Measurements from ENCODE around the gene VPS37B.

VPS37B gene

DNA sequence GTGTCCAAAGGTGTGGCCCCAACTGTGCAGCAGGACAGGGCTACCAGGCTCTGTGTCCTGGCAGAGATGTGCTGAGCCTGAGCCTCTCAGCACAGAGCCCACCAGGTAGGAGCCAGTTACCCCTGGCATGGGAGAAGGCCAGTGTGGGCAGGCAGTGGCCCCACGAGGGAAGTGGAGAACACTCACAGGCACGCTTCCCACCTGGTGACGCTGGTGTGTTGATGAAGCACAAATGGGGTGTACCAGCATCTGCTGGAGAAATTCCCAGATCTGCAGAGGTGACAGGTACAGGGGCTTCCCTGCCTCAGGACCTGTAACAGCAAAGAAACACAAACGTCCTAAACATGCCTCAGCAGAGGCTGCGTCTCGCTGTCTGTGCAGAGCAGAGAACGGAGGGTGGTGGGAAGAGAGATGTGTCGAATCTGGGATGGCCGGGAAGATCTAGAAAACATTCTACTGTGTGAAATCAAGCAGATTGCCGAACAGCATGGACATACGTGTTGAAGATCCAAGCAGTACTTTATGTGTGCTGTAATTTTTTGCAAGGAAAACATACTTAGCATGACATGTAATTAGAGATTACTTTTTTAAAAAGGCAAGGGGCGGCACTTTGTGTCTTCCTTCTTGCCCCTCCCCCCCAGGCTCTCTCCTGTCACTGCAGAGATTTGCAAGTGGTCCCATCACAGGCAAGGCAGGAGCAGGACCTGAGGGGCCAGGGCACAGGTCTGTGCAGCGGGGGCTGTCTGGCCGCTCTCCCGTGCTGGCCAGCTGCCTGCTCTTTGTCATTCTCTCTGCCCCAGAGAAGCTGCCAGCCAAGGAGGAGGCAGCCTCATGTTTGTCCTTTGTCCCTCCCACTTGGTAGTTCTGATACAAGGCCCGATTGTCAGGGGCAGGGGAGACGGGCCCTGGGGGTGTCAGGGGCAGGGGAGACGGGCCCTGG, 43.3 kb downstream of the VPS37B start:
- DNase-seq (ENCODE audit: low spot score) = no peak

DNA sequence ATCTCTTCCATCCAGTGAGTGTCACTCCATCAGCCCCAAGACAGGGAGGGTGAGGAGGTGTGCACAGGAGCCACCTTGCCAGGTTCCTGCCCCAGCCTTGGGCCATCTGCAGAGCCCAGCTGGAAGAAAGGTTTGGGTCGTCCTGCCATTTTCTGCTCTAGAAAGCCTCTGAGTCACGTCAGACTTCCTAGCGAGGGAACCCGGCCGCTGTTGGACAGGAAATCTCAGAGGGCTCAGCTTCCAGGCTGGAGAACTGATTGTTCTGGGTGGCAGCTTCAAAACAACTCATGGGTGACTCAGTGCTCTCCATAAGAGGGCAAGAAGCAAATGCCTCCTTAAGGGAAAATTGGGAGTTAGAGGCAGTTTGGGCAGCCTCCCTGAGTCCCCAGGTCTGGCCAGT, 44.1 kb downstream of the VPS37B start:
- DNase-seq (ENCODE audit: low spot score) = no peak

DNA sequence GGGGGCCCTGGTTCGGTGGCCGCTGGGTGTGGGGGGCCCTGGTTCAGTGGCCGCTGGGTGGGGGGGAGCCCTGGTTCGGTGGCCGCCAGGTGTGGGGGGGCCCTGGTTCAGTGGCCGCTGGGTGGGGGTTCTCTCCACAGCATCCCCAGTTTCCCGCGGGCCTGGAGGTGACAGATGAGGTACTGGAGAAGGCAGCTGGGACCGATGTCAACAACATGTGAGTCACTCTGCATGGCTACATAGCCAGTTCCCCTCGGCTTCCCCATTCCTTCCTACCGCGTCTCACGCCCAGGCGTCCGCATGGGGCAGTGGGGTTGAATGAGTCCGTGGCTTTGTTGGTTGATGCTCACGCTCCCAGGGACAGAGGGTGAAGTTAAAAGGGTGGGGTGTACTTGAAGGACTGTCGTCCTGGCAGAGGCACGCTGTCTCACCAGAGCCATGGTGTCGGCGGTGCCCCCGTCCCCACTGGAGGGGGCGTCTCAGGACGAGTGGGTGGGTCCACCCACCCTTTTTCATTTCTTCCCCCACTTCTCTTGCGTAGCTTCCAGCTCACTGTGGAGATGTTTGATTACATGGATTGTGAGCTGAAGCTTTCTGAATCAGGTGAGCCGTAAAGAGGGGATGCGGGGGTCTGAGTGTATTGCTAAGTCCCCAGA, 45.1 kb downstream of the VPS37B start:
- DNase-seq (ENCODE audit: low spot score) = no peak

DNA sequence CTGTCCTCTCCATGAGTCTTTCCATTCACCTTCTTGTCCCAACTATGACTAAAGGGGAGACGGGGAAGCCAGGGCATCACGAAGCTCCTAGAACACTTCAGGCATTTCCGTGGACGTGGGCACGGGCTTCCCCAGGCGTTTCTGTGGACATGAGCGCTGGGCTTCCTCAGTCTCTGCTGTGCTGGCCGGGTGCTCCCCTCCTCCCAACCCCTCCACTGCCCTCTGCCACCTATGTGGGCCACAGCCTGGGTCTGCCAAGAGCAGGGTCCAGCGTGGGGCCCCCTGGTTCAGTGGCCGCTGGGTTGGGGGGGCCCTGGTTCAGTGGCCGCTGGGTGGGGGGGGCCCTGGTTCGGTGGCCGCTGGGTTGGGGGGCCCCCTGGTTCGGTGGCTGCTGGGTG, 45.9 kb downstream of the VPS37B start:
- DNase-seq (ENCODE audit: low spot score) = no peak

DNA sequence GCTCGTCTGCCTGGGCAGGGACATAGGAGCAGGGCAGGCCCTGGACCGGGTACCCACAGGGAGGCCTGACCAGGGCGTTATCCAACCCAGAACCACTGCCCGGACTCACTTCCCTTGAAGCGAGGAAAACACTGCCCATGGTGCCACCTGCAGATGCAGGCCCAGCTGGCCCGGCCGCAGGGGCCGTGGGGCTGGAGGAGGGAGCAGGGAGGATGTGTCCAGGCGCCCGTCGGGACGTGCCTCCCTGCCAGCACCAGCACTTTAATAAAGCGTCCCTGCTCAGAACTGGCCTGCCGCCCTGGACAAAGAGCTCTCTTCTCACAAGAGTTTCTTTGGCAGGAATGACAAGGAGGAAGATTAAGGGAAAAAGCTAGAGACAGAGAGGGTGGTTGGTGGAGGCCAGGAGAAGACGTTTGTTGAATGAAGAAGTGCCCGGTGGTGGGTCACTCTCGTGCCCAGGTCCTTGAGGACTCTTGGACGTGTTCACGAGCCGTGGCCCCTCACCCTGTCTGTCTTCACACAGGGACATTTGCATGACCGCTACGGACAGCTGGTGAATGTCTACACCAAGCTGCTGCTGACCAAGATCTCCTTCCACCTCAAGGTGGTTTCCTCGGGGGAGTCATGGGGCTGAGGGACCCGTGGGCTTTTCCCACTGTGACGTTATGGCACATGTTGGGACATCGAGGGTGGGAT, 46.4 kb downstream of the VPS37B start:
- DNase-seq (ENCODE audit: low spot score) = no peak

DNA sequence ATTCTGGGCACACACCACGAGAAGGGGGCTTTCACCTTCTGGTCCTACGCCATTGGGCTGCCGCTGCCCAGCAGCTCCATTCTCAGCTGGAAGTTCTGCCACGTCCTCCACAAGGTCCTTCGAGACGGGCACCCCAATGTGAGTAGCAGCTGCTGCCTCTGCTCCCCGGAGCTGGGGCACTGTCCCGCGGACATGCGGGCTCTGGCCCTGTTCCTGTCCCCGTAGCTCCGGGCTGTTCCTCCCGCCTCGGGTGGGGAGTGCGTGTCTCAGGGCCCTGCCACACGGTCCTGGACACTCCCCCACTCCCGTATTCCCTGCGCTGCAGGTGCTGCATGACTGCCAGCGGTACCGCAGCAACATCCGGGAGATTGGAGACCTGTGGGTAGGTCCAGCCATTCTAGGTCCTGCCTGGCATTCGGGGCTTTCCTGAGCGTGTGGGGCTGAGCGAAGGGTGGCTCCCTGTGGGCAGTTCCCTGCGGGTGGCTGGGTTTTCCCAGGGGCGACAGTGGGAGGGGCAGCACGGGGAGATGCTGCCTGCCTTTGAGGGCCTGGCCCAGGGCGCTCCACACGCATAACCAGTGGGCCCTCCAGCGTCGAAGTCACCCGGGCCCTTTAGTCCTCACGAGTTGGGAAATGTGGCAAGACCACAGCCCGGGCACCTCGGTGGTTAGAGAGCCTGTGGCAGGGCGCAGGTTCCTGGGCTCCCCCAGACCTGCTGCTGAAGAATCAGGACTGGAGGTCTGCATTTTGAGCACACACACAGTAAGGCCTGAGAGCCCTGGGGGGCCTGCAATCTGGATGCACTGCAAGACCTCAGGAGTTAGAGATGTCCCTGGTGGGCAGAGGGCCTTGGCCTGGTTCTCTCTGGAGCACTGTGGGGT, 47.2 kb downstream of the VPS37B start:
- DNase-seq (ENCODE audit: low spot score) = no peak

DNA sequence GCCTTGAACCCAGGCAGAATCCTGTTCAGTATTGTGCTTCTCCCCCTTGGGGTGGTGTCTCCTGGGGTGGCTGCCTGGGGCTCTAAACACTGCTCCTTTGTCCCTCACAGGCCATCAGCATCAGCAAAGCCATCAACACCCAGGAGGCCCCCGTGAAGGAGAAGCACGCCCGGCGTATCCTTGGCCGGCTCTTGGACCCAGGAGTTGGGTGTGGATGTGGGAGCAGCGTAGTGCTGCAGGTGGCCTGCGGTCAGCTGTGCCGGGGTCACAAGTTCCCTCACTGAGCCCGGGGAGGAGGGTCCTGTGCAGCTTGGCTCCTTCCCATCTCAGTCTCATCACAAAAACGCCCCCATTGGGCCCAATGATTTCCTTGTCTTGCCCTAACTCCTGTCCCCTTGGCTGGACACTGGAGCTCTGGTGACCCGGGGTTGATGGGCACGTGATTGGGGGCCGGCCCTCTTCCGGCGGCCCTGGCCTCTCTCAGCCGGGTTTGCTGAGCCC, 48.0 kb downstream of the VPS37B start:
- DNase-seq (ENCODE audit: low spot score) = no peak

DNA sequence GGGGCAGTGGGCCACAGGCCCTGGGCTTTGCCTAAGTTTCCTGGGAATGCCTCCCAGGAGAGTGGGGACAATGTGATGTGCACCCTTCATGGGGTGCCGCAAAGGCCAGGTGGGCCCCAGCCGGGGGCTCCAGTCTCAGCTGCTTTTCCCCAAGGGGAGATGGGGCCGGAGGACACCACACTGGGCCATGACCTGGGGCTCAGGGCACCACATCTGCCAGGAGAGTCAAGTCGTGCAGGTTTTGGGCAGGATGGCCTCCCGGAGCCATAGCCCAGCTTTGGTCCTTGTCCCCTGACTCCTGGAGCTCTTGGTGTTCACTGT, 48.4 kb downstream of the VPS37B start:
- DNase-seq (ENCODE audit: low spot score) = no peak

DNA sequence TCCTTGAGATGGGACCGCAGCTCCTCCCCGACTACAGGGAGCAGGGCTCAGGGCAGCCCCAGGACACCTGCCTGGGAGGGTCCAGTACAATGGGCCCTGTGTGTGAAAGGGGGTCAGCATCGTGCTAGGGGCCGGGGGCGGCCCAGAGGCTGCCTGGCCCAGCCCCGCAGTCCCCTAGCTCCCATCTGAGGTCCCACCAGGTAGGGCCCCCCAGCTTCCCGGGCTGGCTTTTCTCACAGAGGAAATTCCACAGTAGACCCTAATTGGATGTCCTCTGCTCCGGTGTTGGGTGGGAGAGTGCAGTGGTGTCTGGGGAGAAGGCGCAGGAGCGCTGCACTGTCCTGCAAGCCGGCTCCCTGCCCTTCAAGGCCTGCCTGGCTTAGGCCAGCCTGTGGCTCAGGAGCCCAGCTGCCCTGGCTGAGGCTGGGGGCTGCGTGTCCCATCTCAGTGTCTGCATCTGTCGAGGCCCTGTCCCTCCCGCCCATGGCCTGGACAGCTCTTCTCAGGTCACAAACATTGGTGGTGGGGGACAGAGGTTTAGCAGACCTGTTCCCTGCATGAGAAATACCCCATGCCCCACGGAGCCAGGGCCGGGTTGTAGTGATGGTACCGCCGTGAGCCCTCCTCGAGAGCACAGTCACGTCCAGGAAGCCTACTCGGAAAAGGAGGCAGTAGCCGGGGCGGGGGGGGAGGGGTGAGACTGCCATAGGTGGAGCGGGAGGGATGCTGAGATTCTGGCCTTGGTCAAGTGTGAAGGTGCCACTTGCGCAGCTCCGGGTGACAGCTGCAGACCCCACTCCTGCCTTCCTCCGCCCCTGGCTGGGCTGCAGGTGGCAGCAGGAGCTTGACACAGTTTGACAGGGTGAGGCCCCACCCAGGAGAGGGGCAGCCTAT, 49.1 kb downstream of the VPS37B start:
- no peak for DNase-seq (ENCODE audit: low spot score)

DNA sequence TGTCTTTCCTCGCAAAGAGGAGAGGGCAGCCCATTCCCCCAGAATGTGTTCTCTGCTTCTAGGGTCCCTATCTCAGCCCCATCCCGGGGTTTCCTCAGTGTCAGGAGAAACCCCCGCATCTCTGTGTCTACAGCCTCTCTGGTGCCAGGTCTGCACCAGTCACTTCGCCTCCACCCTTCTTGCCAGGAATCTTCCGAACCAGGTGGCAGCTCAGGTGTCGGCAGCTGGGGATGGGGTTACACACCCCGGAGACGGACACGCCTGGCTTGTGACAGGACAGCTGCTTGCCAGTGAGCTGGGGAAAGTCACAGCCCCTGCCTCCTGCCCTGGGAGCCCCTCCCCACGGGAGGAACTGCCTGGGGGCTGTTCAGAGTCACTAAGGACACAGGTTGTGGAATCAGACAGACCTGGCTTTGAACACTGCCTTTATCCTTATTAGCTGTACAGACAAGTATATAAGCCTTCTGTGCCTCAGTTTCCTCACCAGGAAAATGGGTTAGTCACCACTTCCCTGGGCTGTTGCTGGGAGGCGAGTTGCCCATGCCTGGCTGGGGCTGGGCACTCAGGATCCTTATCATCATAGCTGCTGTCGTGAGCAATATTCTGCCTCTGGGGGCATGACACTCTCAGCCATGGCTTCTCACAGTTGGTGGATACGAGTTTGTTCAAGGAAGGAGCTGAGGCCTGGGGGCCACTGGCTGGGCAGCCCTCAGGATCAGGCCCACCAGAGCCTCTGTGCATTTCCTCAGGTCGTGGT, 49.9 kb downstream of the VPS37B start:
- peak; percentile 58 for DNase-seq (ENCODE audit: low spot score)

DNA sequence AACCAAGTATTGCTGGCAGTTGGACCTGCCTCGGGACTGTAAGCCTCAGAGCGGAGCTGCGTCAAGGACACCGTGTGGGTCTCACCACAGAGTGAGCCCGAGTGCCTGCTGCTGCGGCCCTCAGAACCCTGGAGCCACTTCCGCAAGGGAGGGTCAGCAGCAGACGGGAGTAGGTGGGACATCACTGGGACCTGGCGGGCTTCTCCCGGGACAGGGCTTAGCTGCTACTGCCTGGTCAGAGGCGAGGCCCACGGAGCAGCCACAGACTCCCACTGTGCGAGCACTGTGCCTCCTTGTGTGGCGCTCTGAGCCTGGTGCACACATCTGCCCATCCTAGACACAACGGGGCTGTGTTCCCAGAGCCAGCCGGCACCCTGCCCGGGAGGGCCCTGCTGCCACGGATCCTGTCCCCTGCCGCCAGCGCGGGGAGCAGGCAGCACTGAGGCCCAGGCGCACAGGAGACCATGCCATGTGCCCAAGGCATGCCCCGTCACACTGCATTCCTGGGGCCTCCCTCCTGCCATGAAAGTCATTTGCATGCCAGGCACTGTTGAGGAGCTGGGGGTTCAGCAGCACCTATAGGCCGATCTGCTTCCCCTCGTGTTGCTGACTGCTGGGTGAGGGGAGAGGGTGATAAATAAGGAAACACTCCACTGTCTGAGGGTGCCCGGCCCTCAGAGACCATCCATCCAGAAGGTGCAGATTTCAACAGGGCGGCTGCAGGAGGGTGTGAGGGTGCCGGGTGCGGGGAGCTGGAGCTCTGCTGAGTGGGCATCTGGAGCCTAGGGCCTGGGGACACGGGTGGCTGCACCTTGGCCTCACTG, 50.7 kb downstream of the VPS37B start:
- no peak for DNase-seq (ENCODE audit: low spot score)

DNA sequence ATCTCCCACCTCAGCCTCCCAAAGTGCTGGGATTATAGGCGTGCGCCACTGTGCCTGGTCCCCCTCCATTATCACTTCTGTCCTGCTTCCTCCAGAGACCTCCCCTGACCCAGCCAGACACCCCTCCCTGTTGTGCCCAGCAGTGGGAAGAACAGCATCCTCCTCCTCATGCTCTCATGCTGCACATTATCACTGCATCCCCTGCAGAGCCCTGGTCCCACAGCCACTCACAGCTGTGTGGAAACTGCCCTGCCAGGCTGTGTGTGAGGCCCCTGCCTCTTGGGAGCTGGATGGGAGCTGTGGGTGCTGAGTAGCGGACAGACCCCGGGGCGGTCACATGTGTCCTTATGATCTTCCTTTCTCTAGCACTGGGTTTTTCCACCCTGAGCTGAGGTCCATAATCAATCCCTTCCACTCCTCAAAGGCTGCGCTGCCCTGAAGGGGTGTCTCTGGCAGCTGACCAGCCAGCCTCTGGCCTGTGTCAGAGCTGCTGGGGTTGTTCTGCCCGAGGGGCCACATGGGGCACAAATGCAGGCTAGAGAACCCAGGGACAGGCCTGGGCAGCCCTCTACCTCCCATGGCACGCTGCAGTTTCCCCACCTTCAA, 51.5 kb downstream of the VPS37B start:
- no peak for DNase-seq (ENCODE audit: low spot score)

DNA sequence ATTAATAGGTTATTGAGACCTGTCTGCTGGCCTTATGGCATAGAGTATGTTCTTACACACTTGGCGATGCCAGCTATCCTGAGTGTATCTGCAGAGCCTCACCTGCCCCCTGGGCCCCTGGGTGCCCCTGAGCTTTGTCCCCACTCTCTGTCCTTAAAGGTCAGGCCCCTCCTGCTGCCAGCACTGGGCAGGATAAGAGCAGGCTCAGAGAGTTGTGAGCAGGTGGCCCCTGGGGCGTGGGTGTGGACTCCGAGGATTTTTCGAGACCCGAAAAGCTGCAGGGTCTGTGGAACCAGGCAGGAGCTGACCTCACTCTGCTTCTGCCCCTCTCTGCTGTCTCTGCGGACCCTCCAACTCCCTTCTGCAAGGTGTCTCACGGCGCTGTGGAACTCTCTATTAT, 52.5 kb downstream of the VPS37B start:
- DNase-seq (ENCODE audit: low spot score) = no peak

DNA sequence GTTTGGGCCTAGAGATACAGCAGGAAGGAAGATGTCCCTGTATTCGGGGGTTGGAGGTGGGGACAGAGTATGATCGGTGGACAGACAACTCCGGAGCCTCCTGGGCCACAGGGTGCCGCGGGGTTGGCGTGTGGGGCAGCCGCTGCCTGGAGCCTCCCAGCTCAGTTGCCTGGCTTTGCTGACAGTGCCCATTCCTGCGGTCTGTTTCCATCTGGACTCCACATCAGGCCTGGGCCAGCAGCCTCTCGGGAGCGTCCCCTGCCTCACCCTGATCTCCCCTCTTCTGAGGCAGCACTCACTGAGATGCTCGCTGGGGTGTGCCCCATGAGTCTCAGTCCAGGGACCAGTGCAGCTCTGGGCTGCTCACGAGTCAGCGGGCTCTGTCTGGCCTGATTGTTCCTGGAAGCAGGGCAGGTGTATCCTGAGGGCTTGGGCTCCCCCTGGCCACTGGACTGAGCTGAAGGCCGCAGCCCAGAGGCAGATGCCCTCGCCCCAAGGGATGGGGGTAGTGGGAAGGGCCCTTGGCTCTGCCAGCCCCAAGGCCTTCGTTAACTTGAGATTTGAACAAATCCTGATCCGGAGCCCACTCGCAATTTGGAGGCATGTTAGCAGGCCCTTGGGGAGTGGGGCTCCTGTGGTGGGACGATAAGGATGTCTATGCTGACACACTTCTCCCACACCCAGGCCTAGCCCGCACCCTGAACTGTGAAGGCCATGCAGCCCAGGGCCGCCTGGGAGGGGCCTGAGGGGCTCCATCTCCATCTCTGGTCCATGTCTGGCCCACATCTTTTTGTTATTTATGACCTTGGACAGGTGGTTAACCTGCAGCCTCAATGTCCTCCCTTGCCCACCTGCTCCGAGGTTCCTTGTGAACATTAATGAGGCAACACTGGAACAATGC, 53.2 kb downstream of the VPS37B start:
- DNase-seq (ENCODE audit: low spot score) = peak; percentile 61

DNA sequence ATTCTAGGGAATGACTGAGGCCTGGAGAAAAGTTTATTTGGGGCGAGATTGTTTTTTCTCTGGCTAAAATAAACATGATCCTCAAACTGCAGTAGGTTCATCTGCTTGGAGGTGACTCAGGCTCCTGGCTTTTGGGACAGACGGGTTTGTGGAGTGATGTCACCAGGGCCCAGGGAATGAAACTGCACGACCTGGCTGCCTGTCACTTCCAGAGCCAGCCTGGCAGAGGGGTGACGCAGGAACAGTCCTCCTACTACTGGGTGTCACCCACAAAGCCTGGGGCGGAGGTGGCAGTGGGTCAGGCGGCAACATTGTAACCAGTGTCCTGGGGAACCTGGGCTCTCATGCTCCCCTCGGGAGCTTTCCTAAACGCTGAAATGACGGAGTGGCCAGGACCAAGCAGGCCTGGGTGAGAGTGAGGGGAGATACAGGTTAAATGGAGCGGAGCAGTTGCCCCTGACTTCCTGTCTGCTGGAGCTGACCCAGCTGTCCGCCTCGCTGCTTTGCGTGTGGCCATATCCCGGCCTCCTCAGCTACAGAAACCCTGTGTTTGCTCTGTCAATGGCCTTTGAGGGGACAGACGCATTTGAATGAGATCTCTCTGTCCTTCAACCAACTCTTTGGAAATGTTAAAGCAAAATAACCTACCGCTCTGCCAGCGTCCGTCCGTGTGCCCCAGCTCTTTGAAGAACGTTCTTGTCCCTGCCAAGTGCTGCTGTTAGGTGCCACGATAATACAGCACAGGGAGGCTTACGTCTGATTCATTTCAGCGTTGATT, 54.2 kb downstream of the VPS37B start:
- no peak for DNase-seq (ENCODE audit: low spot score)

DNA sequence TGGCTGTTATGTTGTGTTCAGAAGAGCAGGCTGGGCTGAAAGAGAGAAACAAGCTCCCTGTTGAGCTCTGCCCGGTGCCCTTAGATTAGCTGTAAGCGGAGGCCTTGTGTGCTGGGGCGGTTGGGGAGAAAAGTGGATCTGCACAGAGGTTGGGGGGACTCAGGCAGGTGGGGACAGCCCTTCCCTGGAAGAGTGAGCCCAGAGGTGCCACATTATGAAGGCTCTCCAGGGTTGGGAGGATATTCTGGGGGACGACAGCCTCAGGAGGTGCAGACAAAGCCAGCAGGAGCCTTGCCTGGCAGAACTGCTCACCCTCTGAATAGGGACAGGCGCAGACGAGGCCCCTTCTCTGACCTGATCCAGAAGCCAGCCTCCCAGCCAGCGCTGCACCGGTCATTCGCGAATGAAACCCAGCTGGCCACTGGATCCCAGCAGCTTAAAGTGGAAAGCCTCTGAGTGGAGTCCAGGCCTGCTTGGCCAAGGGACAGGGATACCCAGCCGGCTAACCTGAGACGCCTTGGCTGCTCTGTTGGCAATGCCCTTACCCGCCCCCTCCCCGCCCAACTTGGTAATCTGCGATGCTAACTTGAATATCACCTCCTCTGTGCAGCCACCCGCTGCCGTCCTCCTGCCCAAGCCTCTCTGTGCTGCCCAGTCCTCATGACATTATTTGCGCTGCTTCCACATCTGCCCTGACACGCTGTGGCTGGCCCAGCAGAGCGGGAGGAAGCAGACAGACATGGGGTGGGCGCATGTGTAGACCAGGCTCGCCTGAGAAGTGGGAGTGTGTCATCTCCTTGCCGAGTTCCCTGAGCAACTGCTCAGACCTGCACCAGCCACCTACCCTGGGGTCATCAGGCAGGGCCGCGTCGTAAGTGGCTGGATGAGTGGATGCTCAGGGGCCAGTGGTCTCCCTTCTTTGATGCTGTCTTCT, 55.1 kb downstream of the VPS37B start:
- DNase-seq (ENCODE audit: low spot score) = no peak
